GM23338 (cell line): Measurements from ENCODE around the gene TMEM255B. TPM values are rescaled to one million over a fixed set of nuclear protein-coding genes. Genes with fewer than 3 reads are reported as not detected.

Source experiments
- ATAC-seq: fragments of 200-7000 bp; cut with Tn5 transposase; 3 replicates; pipeline ENCODE4 v1.9.1; 2020
- DNase-seq: peaks from one replicate; pipeline ENCODE4 v3.0.0-alpha.2; 2015; ENCODE audit warnings: low spot score
- H2AFZ ChIP-seq: fragments of 200-600 bp; sonication (generic); 2 replicates; pipeline ENCODE4 v1.8.0; 2016; ENCODE audit warnings: antibody characterized with exemption, mild to moderate bottlenecking, moderate library complexity
- H3F3A ChIP-seq: fragments of 200-600 bp; sonication (generic); replicated peaks from 2 replicates; pipeline ENCODE4 v1.8.0; 2017; ENCODE audit warnings: antibody characterized with exemption, mixed run types, low read depth
- H3K27ac ChIP-seq: fragments of 200-600 bp; sonication (generic); 2 replicates; pipeline ENCODE4 v1.6.1; 2016; ENCODE audit warnings: low read depth
- H3K27me3 ChIP-seq: fragments of 200-600 bp; sonication (generic); 2 replicates; pipeline ENCODE4 v1.8.0; 2016; ENCODE audit warnings: mild to moderate bottlenecking, mixed run types, moderate library complexity; ENCODE audit not compliant: insufficient read depth
- H3K36me3 ChIP-seq: fragments of 200-600 bp; sonication (generic); 2 replicates; pipeline ENCODE4 v1.8.0; 2016; ENCODE audit warnings: mild to moderate bottlenecking; ENCODE audit not compliant: insufficient read depth
- H3K4me1 ChIP-seq: fragments of 200-600 bp; sonication (generic); 2 replicates; pipeline ENCODE4 v1.8.0; 2016; ENCODE audit warnings: mild to moderate bottlenecking, moderate library complexity; ENCODE audit not compliant: insufficient read depth
- H3K4me2 ChIP-seq: fragments of 200-600 bp; sonication (generic); 2 replicates; pipeline ENCODE4 v1.7.1; 2017; ENCODE audit warnings: mixed run types
- H3K4me3 ChIP-seq: fragments of 200-600 bp; sonication (generic); 2 replicates; pipeline ENCODE4 v1.6.1; 2016; ENCODE audit warnings: mixed run types
- H3K79me2 ChIP-seq: fragments of 200-600 bp; sonication (generic); replicated peaks from 2 replicates; pipeline ENCODE4 v1.8.0; 2017; ENCODE audit warnings: mild to moderate bottlenecking; ENCODE audit not compliant: insufficient read depth
- H3K9me2 ChIP-seq: fragments of 200-600 bp; sonication (generic); 2 replicates; pipeline ENCODE4 v1.8.0; 2017; ENCODE audit not compliant: insufficient read depth
- H4K20me1 ChIP-seq: fragments of 200-600 bp; sonication (generic); replicated peaks from 2 replicates; pipeline ENCODE4 v1.8.0; 2017; ENCODE audit warnings: mild to moderate bottlenecking; ENCODE audit not compliant: insufficient read depth
- H3K27ac Mint-ChIP-seq: 2 replicates; pipeline ENCODE4 v1.8.0; 2020; ENCODE audit warnings: inconsistent platforms, mild to moderate bottlenecking, moderate library complexity, mixed read lengths
- H3K27me3 Mint-ChIP-seq: 3 replicates; pipeline ENCODE4 v1.8.0; 2022; ENCODE audit warnings: low read depth, mild to moderate bottlenecking, moderate library complexity, mixed read lengths, inconsistent platforms; ENCODE audit not compliant: insufficient read depth, poor library complexity
- H3K36me3 Mint-ChIP-seq: 3 replicates; pipeline ENCODE4 v1.8.0; 2021; ENCODE audit warnings: low read depth, mild to moderate bottlenecking, inconsistent platforms, moderate library complexity, mixed read lengths
- H3K4me1 Mint-ChIP-seq: 3 replicates; pipeline ENCODE4 v1.8.0; 2020; ENCODE audit warnings: mild to moderate bottlenecking, inconsistent platforms, mixed read lengths
- H3K4me3 Mint-ChIP-seq: 3 replicates; pipeline ENCODE4 v1.8.0; 2021; ENCODE audit warnings: moderate library complexity, mild to moderate bottlenecking, inconsistent platforms, mixed read lengths
- H3K9me3 Mint-ChIP-seq: 3 replicates; pipeline ENCODE4 v1.8.0; 2020; ENCODE audit warnings: moderate library complexity, mild to moderate bottlenecking, inconsistent platforms, mixed read lengths
- CREB1 ChIP-seq: fragments of 250-450 bp; sonication (Bioruptor Pico); IDR thresholded peaks from 2 replicates; pipeline ENCODE4 v1.5.0; 2020; ENCODE audit warnings: low read depth, mild to moderate bottlenecking, moderate library complexity
- EZH2 ChIP-seq: fragments of 200-600 bp; sonication (generic); IDR thresholded peaks from one replicate; pipeline ENCODE4 v1.8.0; 2017; ENCODE audit warnings: antibody characterized with exemption, mild to moderate bottlenecking, low read depth; ENCODE audit not compliant: unreplicated experiment
- EZH2phosphoT487 ChIP-seq: fragments of 200-600 bp; sonication (generic); IDR thresholded peaks from one replicate; pipeline ENCODE4 v1.8.1; 2018; ENCODE audit warnings: antibody characterized with exemption; ENCODE audit not compliant: unreplicated experiment
- JUNB ChIP-seq: IDR thresholded peaks from one replicate; pipeline ENCODE4 v1.6.1; 2016; ENCODE audit warnings: antibody characterized with exemption; ENCODE audit not compliant: unreplicated experiment
- NANOG ChIP-seq: IDR thresholded peaks from 2 replicates; pipeline ENCODE4 v1.6.1; 2016; ENCODE audit warnings: antibody characterized with exemption, borderline replicate concordance
- POLR2AphosphoS5 ChIP-seq: IDR thresholded peaks from 2 replicates; pipeline ENCODE4 v1.6.1; 2016; ENCODE audit warnings: antibody characterized with exemption, low read depth
- STAT1 ChIP-seq: IDR thresholded peaks from one replicate; pipeline ENCODE4 v1.6.1; 2016; ENCODE audit warnings: antibody characterized with exemption; ENCODE audit not compliant: unreplicated experiment
- ZNF114 ChIP-seq: fragments of 250-450 bp; sonication (Bioruptor Pico); IDR thresholded peaks from 2 replicates; pipeline ENCODE4 v1.5.0; 2020; ENCODE audit warnings: mild to moderate bottlenecking, moderate library complexity
- ZNF331 ChIP-seq: fragments of 250-450 bp; sonication (Bioruptor Pico); IDR thresholded peaks from 2 replicates; pipeline ENCODE4 v1.5.0; 2020; ENCODE audit warnings: low read depth, mild to moderate bottlenecking, moderate library complexity
- polyA plus RNA-seq: library from polyadenylated mRNA; unstranded; fragments of >200 nt; fragmentation: Nextera tagmentation; extraction: Ambion mirVana; gene quantifications from 2 replicates; pipeline ENCODE4 v1.2.1, GENCODE V29; 2016
- total RNA-seq: library from RNA; depleted of rRNA; stranded (reverse); fragments of >200 nt; shearing (Covaris generic); gene quantifications from 2 replicates; pipeline ENCODE4 v1.2.3, GENCODE V29; 2014
- TF ChIP-seq, protein P1 (sequence below): fragments of 250-450 bp; sonication (Bioruptor Pico); IDR thresholded peaks from 2 replicates; pipeline ENCODE4 v1.5.0; 2020; ENCODE audit warnings: mild to moderate bottlenecking, moderate library complexity
- TF ChIP-seq, protein P2 (sequence below): IDR thresholded peaks from one replicate; pipeline ENCODE4 v1.6.1; 2018; ENCODE audit warnings: antibody characterized with exemption; ENCODE audit not compliant: unreplicated experiment
- TF ChIP-seq, protein P3 (sequence below): IDR thresholded peaks from 2 replicates; pipeline ENCODE4 v1.6.1; 2016; ENCODE audit warnings: antibody characterized with exemption
- TF ChIP-seq, protein P4 (sequence below), 2 experiments: fragments of 200-600 bp in 1 of 2; sonication (generic) in 1 of 2; conservative IDR thresholded peaks; 2 replicates each; pipeline versions ENCODE4 v1.5.1 to v1.6.1; 2016 to 2017; ENCODE audit warnings: antibody characterized with exemption in 2 of 2, low read depth in 2 of 2, mild to moderate bottlenecking in 2 of 2, moderate library complexity in 1 of 2

TMEM255B gene
- total and polyA plus RNA-seq, 2 experiments from 2014 or later, result 0.69 to 4.4 TPM

DNA sequence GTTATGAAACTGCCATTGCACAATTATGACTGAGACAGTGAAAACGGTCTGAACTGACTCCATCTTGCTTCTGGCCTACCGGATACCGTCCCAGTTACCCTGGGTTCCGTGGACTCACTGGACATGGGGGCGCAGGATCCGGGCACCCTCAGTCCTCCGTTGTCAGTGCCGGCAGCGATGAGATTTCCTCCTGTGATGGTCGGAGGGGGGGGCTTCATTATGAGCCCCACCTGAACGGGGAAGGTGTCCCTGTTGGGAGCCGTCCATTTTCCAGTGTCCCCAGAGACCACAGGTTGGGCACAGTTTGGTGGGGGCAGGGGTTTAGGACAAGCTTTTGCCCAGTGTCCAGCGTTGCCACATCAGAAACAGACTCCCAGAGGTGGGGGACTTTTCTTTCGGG, 23.4 kb downstream of the TMEM255B start (continued):
- TF ChIP-seq, protein P1, sequence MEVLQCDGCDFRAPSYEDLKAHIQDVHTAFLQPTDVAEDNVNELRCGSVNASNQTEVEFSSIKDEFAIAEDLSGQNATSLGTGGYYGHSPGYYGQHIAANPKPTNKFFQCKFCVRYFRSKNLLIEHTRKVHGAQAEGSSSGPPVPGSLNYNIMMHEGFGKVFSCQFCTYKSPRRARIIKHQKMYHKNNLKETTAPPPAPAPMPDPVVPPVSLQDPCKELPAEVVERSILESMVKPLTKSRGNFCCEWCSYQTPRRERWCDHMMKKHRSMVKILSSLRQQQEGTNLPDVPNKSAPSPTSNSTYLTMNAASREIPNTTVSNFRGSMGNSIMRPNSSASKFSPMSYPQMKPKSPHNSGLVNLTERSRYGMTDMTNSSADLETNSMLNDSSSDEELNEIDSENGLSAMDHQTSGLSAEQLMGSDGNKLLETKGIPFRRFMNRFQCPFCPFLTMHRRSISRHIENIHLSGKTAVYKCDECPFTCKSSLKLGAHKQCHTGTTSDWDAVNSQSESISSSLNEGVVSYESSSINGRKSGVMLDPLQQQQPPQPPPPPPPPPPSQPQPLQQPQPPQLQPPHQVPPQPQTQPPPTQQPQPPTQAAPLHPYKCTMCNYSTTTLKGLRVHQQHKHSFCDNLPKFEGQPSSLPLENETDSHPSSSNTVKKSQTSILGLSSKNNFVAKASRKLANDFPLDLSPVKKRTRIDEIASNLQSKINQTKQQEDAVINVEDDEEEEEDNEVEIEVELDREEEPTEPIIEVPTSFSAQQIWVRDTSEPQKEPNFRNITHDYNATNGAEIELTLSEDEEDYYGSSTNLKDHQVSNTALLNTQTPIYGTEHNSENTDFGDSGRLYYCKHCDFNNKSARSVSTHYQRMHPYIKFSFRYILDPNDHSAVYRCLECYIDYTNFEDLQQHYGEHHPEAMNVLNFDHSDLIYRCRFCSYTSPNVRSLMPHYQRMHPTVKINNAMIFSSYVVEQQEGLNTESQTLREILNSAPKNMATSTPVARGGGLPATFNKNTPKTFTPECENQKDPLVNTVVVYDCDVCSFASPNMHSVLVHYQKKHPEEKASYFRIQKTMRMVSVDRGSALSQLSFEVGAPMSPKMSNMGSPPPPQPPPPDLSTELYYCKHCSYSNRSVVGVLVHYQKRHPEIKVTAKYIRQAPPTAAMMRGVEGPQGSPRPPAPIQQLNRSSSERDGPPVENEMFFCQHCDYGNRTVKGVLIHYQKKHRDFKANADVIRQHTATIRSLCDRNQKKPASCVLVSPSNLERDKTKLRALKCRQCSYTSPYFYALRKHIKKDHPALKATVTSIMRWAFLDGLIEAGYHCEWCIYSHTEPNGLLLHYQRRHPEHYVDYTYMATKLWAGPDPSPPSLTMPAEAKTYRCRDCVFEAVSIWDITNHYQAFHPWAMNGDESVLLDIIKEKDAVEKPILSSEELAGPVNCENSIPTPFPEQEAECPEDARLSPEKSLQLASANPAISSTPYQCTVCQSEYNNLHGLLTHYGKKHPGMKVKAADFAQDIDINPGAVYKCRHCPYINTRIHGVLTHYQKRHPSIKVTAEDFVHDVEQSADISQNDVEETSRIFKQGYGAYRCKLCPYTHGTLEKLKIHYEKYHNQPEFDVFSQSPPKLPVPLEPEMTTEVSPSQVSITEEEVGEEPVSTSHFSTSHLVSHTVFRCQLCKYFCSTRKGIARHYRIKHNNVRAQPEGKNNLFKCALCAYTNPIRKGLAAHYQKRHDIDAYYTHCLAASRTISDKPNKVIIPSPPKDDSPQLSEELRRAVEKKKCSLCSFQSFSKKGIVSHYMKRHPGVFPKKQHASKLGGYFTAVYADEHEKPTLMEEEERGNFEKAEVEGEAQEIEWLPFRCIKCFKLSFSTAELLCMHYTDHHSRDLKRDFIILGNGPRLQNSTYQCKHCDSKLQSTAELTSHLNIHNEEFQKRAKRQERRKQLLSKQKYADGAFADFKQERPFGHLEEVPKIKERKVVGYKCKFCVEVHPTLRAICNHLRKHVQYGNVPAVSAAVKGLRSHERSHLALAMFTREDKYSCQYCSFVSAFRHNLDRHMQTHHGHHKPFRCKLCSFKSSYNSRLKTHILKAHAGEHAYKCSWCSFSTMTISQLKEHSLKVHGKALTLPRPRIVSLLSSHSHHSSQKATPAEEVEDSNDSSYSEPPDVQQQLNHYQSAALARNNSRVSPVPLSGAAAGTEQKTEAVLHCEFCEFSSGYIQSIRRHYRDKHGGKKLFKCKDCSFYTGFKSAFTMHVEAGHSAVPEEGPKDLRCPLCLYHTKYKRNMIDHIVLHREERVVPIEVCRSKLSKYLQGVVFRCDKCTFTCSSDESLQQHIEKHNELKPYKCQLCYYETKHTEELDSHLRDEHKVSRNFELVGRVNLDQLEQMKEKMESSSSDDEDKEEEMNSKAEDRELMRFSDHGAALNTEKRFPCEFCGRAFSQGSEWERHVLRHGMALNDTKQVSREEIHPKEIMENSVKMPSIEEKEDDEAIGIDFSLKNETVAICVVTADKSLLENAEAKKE, result no peak
- TF ChIP-seq JUNB, result no peak

DNA sequence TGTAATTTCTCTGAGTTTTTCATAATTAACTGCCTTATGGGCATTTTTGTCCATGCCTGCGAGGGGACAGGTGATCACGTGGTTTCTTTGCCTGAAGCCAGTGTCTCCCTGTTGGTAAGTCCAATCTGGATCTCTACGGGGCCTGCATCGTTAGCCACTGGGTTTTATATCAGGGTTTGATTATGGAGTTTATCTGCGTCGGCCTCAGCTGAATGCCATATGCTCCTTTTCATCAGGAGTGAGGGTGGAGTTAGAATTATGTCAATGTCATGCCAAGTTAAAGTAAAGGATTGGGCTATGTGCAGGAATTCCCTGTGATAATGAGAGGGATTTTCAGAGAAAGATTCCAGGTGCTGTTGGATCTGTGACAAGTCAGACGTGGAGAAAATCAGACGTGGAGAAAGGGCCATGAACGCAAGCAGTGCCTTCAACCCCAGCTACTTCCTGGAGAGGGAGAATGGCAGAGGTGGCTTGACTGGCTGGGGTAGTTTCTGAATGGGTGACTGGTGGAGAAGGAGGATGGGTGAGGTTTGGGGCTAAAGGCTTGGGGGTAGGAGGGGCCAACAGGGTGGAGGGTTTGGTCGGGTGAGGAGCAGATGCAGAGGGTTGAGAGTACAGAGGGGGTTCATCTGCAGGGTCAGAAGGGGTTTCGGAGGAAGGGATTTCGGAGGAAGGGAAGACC, 24.3 kb downstream of the TMEM255B start:
- Histone ChIP-seq H3K4me3 (no peak overlapping the region), H3K36me3 (no peaks in the 10 kb centered on the region), H3K79me2 (no peaks in the 10 kb centered on the region), H3F3A (no peaks in the 10 kb centered on the region), H3K9me2 (no peaks in the 10 kb centered on the region), H3K27me3 (no peaks in the 10 kb centered on the region), H4K20me1 (no peaks in the 10 kb centered on the region), H3K27ac (no peak overlapping the region), H3K4me2 (no peak overlapping the region), H3K4me1 (no peaks in the 10 kb centered on the region), H2AFZ (no peak overlapping the region)
- Mint-ChIP-seq H3K4me1 (peaks cover 9% of the 10 kb centered on the region; the same call in 2 of the 3 replicates), H3K27ac (no peak overlapping the region; the same call in 1 of the 2 replicates), H3K9me3 (peaks cover 21% of the 10 kb centered on the region), H3K36me3 (peaks cover 19% of the 10 kb centered on the region), H3K27me3 (peaks cover 15% of the 10 kb centered on the region), H3K4me3 (no peak overlapping the region)
- DNase-seq (no peak), ATAC-seq (no peak)
- no peak for TF ChIP-seq ZNF114
- no peak for TF ChIP-seq POLR2AphosphoS5
- TF ChIP-seq STAT1, result no peak
- TF ChIP-seq EZH2, result no peak
- TF ChIP-seq, protein P2, sequence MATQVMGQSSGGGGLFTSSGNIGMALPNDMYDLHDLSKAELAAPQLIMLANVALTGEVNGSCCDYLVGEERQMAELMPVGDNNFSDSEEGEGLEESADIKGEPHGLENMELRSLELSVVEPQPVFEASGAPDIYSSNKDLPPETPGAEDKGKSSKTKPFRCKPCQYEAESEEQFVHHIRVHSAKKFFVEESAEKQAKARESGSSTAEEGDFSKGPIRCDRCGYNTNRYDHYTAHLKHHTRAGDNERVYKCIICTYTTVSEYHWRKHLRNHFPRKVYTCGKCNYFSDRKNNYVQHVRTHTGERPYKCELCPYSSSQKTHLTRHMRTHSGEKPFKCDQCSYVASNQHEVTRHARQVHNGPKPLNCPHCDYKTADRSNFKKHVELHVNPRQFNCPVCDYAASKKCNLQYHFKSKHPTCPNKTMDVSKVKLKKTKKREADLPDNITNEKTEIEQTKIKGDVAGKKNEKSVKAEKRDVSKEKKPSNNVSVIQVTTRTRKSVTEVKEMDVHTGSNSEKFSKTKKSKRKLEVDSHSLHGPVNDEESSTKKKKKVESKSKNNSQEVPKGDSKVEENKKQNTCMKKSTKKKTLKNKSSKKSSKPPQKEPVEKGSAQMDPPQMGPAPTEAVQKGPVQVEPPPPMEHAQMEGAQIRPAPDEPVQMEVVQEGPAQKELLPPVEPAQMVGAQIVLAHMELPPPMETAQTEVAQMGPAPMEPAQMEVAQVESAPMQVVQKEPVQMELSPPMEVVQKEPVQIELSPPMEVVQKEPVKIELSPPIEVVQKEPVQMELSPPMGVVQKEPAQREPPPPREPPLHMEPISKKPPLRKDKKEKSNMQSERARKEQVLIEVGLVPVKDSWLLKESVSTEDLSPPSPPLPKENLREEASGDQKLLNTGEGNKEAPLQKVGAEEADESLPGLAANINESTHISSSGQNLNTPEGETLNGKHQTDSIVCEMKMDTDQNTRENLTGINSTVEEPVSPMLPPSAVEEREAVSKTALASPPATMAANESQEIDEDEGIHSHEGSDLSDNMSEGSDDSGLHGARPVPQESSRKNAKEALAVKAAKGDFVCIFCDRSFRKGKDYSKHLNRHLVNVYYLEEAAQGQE, result no peak
- TF ChIP-seq JUNB, result no peak
- TF ChIP-seq, protein P3, sequence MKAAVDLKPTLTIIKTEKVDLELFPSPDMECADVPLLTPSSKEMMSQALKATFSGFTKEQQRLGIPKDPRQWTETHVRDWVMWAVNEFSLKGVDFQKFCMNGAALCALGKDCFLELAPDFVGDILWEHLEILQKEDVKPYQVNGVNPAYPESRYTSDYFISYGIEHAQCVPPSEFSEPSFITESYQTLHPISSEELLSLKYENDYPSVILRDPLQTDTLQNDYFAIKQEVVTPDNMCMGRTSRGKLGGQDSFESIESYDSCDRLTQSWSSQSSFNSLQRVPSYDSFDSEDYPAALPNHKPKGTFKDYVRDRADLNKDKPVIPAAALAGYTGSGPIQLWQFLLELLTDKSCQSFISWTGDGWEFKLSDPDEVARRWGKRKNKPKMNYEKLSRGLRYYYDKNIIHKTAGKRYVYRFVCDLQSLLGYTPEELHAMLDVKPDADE, result no peak
- TF ChIP-seq NANOG, result no peak
- no peak for TF ChIP-seq EZH2phosphoT487
- no peak for TF ChIP-seq ZNF331 (CRISPR knock-in tag)
- TF ChIP-seq, protein P4, sequence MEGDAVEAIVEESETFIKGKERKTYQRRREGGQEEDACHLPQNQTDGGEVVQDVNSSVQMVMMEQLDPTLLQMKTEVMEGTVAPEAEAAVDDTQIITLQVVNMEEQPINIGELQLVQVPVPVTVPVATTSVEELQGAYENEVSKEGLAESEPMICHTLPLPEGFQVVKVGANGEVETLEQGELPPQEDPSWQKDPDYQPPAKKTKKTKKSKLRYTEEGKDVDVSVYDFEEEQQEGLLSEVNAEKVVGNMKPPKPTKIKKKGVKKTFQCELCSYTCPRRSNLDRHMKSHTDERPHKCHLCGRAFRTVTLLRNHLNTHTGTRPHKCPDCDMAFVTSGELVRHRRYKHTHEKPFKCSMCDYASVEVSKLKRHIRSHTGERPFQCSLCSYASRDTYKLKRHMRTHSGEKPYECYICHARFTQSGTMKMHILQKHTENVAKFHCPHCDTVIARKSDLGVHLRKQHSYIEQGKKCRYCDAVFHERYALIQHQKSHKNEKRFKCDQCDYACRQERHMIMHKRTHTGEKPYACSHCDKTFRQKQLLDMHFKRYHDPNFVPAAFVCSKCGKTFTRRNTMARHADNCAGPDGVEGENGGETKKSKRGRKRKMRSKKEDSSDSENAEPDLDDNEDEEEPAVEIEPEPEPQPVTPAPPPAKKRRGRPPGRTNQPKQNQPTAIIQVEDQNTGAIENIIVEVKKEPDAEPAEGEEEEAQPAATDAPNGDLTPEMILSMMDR (conservative IDR thresholded peaks at IDR 0.05; ENCODE audit: low read depth in 2 of 2), result no peak
- no peak for TF ChIP-seq CREB1 (CRISPR knock-in tag)
